ENCODE data around the gene CCDC12. TPM values are rescaled to one million over a fixed set of nuclear protein-coding genes. Genes with fewer than 3 reads are reported as not detected.

The CCDC12 gene
- total RNA-seq, 4 donors from 2014 or later, result 55.5 to 87.5 (median 67.5) TPM

GRCh38 chr3:47010111-47010712 is 33.7 kb upstream of the CCDC12 start:
- peak overlapping the region; percentile 75 to 90 (median 86) for H3K27ac ChIP-seq
- DNase-seq, result no peak
- no peaks in the 10 kb centered on the region for H3K9me3 ChIP-seq
- peak overlapping the region; percentile 31 to 71 (median 53) for H3K4me3 ChIP-seq
- H3K36me3 ChIP-seq, result peaks cover 9 to 80% (median 16%) of the 10 kb centered on the region in 3 donors
- no peak for TF ChIP-seq CTCF (IDR thresholded peaks at IDR 0.05)
- TF ChIP-seq POLR2A (IDR thresholded peaks at IDR 0.05), result no peak
- WGBS, 2 donors, result 80 to 87% methylated on average over 1 to 5 of the region's 23 CpGs
- peaks cover 7 to 31% (median 9%) of the 10 kb centered on the region in 3 donors for H3K4me1 ChIP-seq
- H3K27me3 ChIP-seq, result no peaks in the 10 kb centered on the region
- intact Hi-C loops (cut with DNase I), result no loop called here

- Histone ChIP-seq H3K4me1 (peaks cover 7 to 28% (median 9%) of the 10 kb centered on the region in 3 donors), H3K9me3 (no peaks in the 10 kb centered on the region), H3K27ac (peak overlapping the region; percentile 75 to 90 (median 86)), H3K4me3 (peak overlapping the region; percentile 31 to 71 (median 53)), H3K36me3 (peaks cover 10 to 80% (median 21%) of the 10 kb centered on the region in 3 donors), H3K27me3 (no peaks in the 10 kb centered on the region)
- intact Hi-C loops (cut with DNase I), result no loop called here
- TF ChIP-seq POLR2A (IDR thresholded peaks at IDR 0.05) (peak in 3 of 4 donors; percentile 14 to 68 (median 68)), CTCF (IDR thresholded peaks at IDR 0.05) (peak in 1 of 6 experiments; percentile 11)
- no peak for DNase-seq
- 26% methylated on average over 21 of the region's 85 CpGs; no CpG with 5 or more reads in 1 of the 2 donors for WGBS, 2 donors
Observed at GRCh38 chr3:47009225-47010110, 32.9 kb upstream of the CCDC12 start.

GRCh38 chr3:47008851-47009224 is 32.3 kb upstream of the CCDC12 start:
- H3K27me3 ChIP-seq, result no peaks in the 10 kb centered on the region
- peak overlapping the region; percentile 75 to 90 (median 86) for H3K27ac ChIP-seq
- peaks cover 16 to 80% (median 26%) of the 10 kb centered on the region in 3 donors for H3K36me3 ChIP-seq
- peaks cover 7 to 28% (median 9%) of the 10 kb centered on the region in 3 donors for H3K4me1 ChIP-seq
- H3K9me3 ChIP-seq, result no peaks in the 10 kb centered on the region
- TF ChIP-seq POLR2A (IDR thresholded peaks at IDR 0.05) (no peak), CTCF (IDR thresholded peaks at IDR 0.05) (no peak)
- 60% methylated on average over 1 of the region's 23 CpGs; no CpG with 5 or more reads in 1 of the 2 donors for WGBS, 2 donors
- no peak for DNase-seq
- peak overlapping the region; percentile 31 to 71 (median 53) for H3K4me3 ChIP-seq
- intact Hi-C loops (cut with DNase I), result no loop called here

- Histone ChIP-seq H3K4me1 (peaks cover 7 to 28% (median 9%) of the 10 kb centered on the region in 3 donors), H3K9me3 (no peaks in the 10 kb centered on the region), H3K36me3 (peaks cover 20 to 80% (median 24%) of the 10 kb centered on the region in 3 donors), H3K27me3 (no peaks in the 10 kb centered on the region), H3K4me3 (no peak overlapping the region), H3K27ac (peak overlapping the region in 2 of 4 donors; percentile 84 to 87)
- TF ChIP-seq CTCF (IDR thresholded peaks at IDR 0.05) (no peak), POLR2A (IDR thresholded peaks at IDR 0.05) (no peak)
- intact Hi-C loops (cut with DNase I), result no loop called here
- no peak for DNase-seq
- WGBS, 2 donors, result 88 to 100% methylated on average over 2 to 6 of the region's 13 CpGs
Observed at GRCh38 chr3:47008234-47008796, 31.8 kb upstream of the CCDC12 start.
